Motor neuron (in vitro differentiated cells): ENCODE data around the gene KRTAP5-5. TPM values are rescaled to one million over a fixed set of nuclear protein-coding genes. Genes with fewer than 3 reads are reported as not detected.
"Not testable (repeated sequence)": the region's sequence is repeated elsewhere in the genome, so short reads cannot be mapped to it uniquely, and the experiment has no call there.

Source experiments
- ATAC-seq, 8 experiments: fragments of 200-7000 bp; cut with Tn5 transposase; replicated peaks in 6 of 8; 2 replicates each; pipeline ENCODE4 v1.8.0; 2021; ENCODE audit warnings: mild to moderate bottlenecking in 8 of 8, moderate library complexity in 8 of 8
- H3K27ac ChIP-seq, 2 donors: fragments of 250-450 bp; sonication (Bioruptor Pico); 2 replicates each; pipeline ENCODE4 v1.9.0; 2021; ENCODE audit warnings: antibody characterized with exemption in 2 of 2, mild to moderate bottlenecking in 2 of 2, moderate library complexity in 1 of 2
- H3K4me1 ChIP-seq, 2 donors: fragments of 250-450 bp; sonication (Bioruptor Pico); replicated peaks in 1 of 2; 2 replicates each; pipeline ENCODE4 v1.6.1; 2021; ENCODE audit warnings: antibody characterized with exemption in 2 of 2, mild to moderate bottlenecking in 2 of 2, moderate library complexity in 1 of 2
- H3K4me3 ChIP-seq, 5 donors: fragments of 250-450 bp; sonication (Bioruptor Pico); 2 replicates each; pipeline ENCODE4 v1.9.0; 2021; ENCODE audit warnings: antibody characterized with exemption in 5 of 5, mild to moderate bottlenecking in 5 of 5, moderate library complexity in 4 of 5
- WGBS, 10 experiments: fragments of 450-650 bp; shearing (Covaris generic); methylation state at CpG; one replicate each; pipeline ENCODE4 v1.0.0; 2022; 5-methylcytosine and 5-hydroxymethylcytosine counted together
- in situ Hi-C, 9 experiments: fragments of 400-800 bp; cut with MboI; loops; one replicate each; pipeline ENCODE4 v1.15.0; 2021; ENCODE audit warnings: low sequenced_read_pairs in 9 of 9, low pct_unique_long_range_greater_than_20kb in 2 of 9; ENCODE audit not compliant: unreplicated experiment in 9 of 9
- total RNA-seq, 8 experiments: library from RNA; unstranded; fragments of 300-600 nt; gene quantifications; 2 replicates each; pipeline versions ENCODE4 v1.2.3 to v1.2.4, GENCODE V29; 2022

Gene KRTAP5-5
- total RNA-seq, 8 experiments from 2014 or later, result not detected

- WGBS, 10 experiments, result 0 to 80% (median 48%) methylated on average over 2 to 8 of the region's 8 CpGs; no CpG with 5 or more reads in 3 of the 10 experiments
- in situ Hi-C loops, result loop anchor here in 1 of 9 experiments (25.0 kb wide), 1 partner anchor 524 kb away; the partner anchor contains the start of genes INS and TH
- Histone ChIP-seq H3K27ac (no peak overlapping the region), H3K4me3 (no peak overlapping the region), H3K4me1 (no peaks in the 10 kb centered on the region)
- no peak for ATAC-seq
Observed at GRCh38 chr11:1638344-1638743, 8.8 kb downstream of the KRTAP5-5 start.

- ATAC-seq, result peak in 3 of 8 experiments; percentile 24 to 33 (median 28)
Observed at GRCh38 chr11:1639102-1639620, 9.6 kb downstream of the KRTAP5-5 start.

GRCh38 chr11:1639666-1640065, 10.1 kb downstream of the KRTAP5-5 start:
- in situ Hi-C loops, result loop anchor here in 1 of 9 experiments (25.0 kb wide), 1 partner anchor 523 kb away; the partner anchor contains the start of genes INS and TH
- WGBS, 10 experiments, result 14 to 100% (median 78%) methylated on average over 1 to 15 of the region's 15 CpGs; no CpG with 5 or more reads in 2 of the 10 experiments
- no peak for ATAC-seq
- no peak overlapping the region for H3K27ac ChIP-seq
- no peaks in the 10 kb centered on the region for H3K4me1 ChIP-seq
- H3K4me3 ChIP-seq, result no peak overlapping the region

More at GRCh38 chr11:1639102-1639620, 9.6 kb downstream of the KRTAP5-5 start:
- no peak overlapping the region for H3K27ac ChIP-seq
- no peak overlapping the region for H3K4me3 ChIP-seq
- 34 to 94% (median 70%) methylated on average over 1 to 9 of the region's 18 CpGs; no CpG with 5 or more reads in 1 of the 10 experiments for WGBS, 10 experiments
- no peaks in the 10 kb centered on the region for H3K4me1 ChIP-seq
- in situ Hi-C loops, result loop anchor here in 1 of 9 experiments (25.0 kb wide), 1 partner anchor 523 kb away; the partner anchor contains the start of genes INS and TH

- Histone ChIP-seq H3K27ac (no peak overlapping the region), H3K4me3 (no peak overlapping the region), H3K4me1 (no peaks in the 10 kb centered on the region)
- ATAC-seq, result peak; percentile 38 to 85 (median 54)
- WGBS, 10 experiments, result 0 to 35% (median 20%) methylated on average over 2 to 19 of the region's 32 CpGs; no CpG with 5 or more reads in 6 of the 10 experiments
- in situ Hi-C loops, result loop anchor here in 1 of 9 experiments (25.0 kb wide), 1 partner anchor 522 kb away; the partner anchor contains the start of genes INS and TH
Observed at GRCh38 chr11:1640076-1640946, 10.7 kb downstream of the KRTAP5-5 start.

GRCh38 chr11:1641096-1641495, 11.5 kb downstream of the KRTAP5-5 start:
- no peaks in the 10 kb centered on the region for H3K4me1 ChIP-seq
- WGBS, 10 experiments, result 0 to 83% (median 71%) methylated on average over 1 to 10 of the region's 15 CpGs; no CpG with 5 or more reads in 3 of the 10 experiments
- no peak overlapping the region for H3K4me3 ChIP-seq
- H3K27ac ChIP-seq, result no peak overlapping the region
- in situ Hi-C loops, result loop anchor here in 1 of 9 experiments (25.0 kb wide), 1 partner anchor 521 kb away; the partner anchor contains the start of genes INS and TH
- no peak for ATAC-seq

GRCh38 chr11:1642288-1643145, 12.9 kb downstream of the KRTAP5-5 start:
- Histone ChIP-seq H3K4me1 (no peaks in the 10 kb centered on the region), H3K4me3 (no peak overlapping the region), H3K27ac (no peak overlapping the region)
- in situ Hi-C loops, result loop anchor here in 1 of 9 experiments (25.0 kb wide), 1 partner anchor 520 kb away; the partner anchor contains the start of genes INS and TH
- 10 to 83% (median 60%) methylated on average over 1 to 2 of the region's 29 CpGs; no CpG with 5 or more reads in 7 of the 10 experiments for WGBS, 10 experiments
- ATAC-seq, result peak in 1 of 8 experiments; percentile 14

GRCh38 chr11:1643146-1643690, 13.6 kb downstream of the KRTAP5-5 start:
- in situ Hi-C loops, result loop anchor here in 1 of 9 experiments (25.0 kb wide), 1 partner anchor 519 kb away; the partner anchor contains the start of genes INS and TH
- peaks cover 4% of the 10 kb centered on the region in 2 donors for H3K4me1 ChIP-seq
- WGBS, 10 experiments, result 77 to 82% (median 80%) methylated on average over 2 to 6 of the region's 20 CpGs; no CpG with 5 or more reads in 7 of the 10 experiments

GRCh38 chr11:1644601-1645356, 15.2 kb downstream of the KRTAP5-5 start:
- Histone ChIP-seq H3K4me1 (peaks cover 14 to 15% of the 10 kb centered on the region in 2 donors), H3K4me3 (no peak overlapping the region), H3K27ac (no peak overlapping the region)
- in situ Hi-C loops, result loop anchor here in 1 of 9 experiments (25.0 kb wide), 1 partner anchor 518 kb away; the partner anchor contains the start of genes INS and TH
- ATAC-seq, result no peak
- 14 to 71% (median 36%) methylated on average over 1 to 4 of the region's 20 CpGs; no CpG with 5 or more reads in 4 of the 10 experiments for WGBS, 10 experiments

More at GRCh38 chr11:1643146-1643690, 13.6 kb downstream of the KRTAP5-5 start:
- H3K27ac ChIP-seq, result no peak overlapping the region
- ATAC-seq, result no peak
- no peak overlapping the region for H3K4me3 ChIP-seq

- H3K4me3 ChIP-seq, result no peak overlapping the region
- H3K27ac ChIP-seq, result no peak overlapping the region
- H3K4me1 ChIP-seq, result peaks cover 14 to 15% of the 10 kb centered on the region in 2 donors
- in situ Hi-C loops, result loop anchor here in 1 of 9 experiments (25.0 kb wide), 1 partner anchor 517 kb away; the partner anchor contains the start of genes INS and TH
- WGBS, 10 experiments, result 21 to 100% (median 71%) methylated on average over 1 to 7 of the region's 12 CpGs; no CpG with 5 or more reads in 4 of the 10 experiments
- no peak for ATAC-seq
Observed at GRCh38 chr11:1645357-1645821, 15.8 kb downstream of the KRTAP5-5 start.

GRCh38 chr11:1646540-1646939, 17.0 kb downstream of the KRTAP5-5 start:
- peaks cover 14 to 15% of the 10 kb centered on the region in 2 donors for H3K4me1 ChIP-seq
- H3K4me3 ChIP-seq, ATAC-seq, H3K27ac ChIP-seq: not testable (repeated sequence)
- in situ Hi-C loops, result loop anchor here in 1 of 9 experiments (25.0 kb wide), 1 partner anchor 516 kb away; the partner anchor contains the start of genes INS and TH
- 17 to 96% (median 79%) methylated on average over 1 to 7 of the region's 10 CpGs; no CpG with 5 or more reads in 1 of the 10 experiments for WGBS, 10 experiments
